Neuron (in vitro differentiated cells): ENCODE results near the gene SLC35F1.
"Not testable (repeated sequence)": the region's sequence is repeated elsewhere in the genome, so short reads cannot be mapped to it uniquely, and the experiment has no call there.

Experiments
- H2AFZ ChIP-seq: one replicate; pipeline ENCODE4 v1.6.1; 2013; ENCODE audit warnings: low read depth, mild to moderate bottlenecking, inconsistent platforms, low read length, moderate library complexity
- H3K27me3 ChIP-seq: one replicate; pipeline ENCODE4 v1.6.1; 2013; ENCODE audit warnings: low read length; ENCODE audit not compliant: insufficient read depth
- H3K36me3 ChIP-seq: one replicate; pipeline ENCODE4 v1.6.1; 2013; ENCODE audit warnings: low read length; ENCODE audit not compliant: insufficient read depth
- H3K4me1 ChIP-seq: one replicate; pipeline ENCODE4 v1.6.1; 2013; ENCODE audit warnings: low read length; ENCODE audit not compliant: insufficient read depth
- H3K4me3 ChIP-seq: 2 replicates; pipeline ENCODE4 v1.5.1; 2013; ENCODE audit warnings: mild to moderate bottlenecking, low read length, moderate library complexity
- H3K9me3 ChIP-seq: one replicate; pipeline ENCODE4 v1.6.1; 2013; ENCODE audit warnings: low read length

SLC35F1 gene

DNA sequence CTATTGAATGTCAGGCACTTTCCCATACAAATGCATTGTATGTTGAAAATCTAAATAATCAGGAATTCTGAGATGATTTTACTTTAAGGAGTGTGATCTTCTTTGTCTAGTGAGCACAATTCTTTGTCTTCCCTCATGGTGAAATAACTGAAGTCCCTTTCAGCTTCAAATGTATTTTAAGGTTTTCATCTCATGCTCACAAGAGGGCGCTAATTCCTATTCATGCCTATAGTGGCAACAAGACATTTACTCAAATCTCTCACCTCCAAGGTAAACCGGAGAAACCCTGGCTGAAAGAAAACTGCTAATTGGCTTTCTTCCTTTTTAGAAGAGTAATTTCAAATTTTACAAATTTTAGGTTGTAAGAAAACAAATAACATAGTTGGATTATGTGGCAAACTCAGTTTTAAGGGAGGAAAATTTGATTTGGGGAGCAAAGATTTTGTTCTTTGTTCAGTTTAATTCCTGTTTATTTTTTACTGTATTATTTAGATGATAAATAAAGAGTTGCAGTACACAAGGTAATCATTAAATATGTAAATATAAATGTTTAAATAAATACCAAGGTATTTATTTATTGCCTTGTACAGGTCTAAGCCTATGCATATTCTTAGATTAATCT lies 69.1 kb downstream of the SLC35F1 start:
- no peak overlapping the region for H3K4me3 ChIP-seq
- H3K9me3 ChIP-seq = peaks cover 4% of the 10 kb centered on the region
- no peak overlapping the region for H2AFZ ChIP-seq
- H3K36me3 ChIP-seq = no peaks in the 10 kb centered on the region
- H3K4me1 ChIP-seq = no peaks in the 10 kb centered on the region
- no peaks in the 10 kb centered on the region for H3K27me3 ChIP-seq

DNA sequence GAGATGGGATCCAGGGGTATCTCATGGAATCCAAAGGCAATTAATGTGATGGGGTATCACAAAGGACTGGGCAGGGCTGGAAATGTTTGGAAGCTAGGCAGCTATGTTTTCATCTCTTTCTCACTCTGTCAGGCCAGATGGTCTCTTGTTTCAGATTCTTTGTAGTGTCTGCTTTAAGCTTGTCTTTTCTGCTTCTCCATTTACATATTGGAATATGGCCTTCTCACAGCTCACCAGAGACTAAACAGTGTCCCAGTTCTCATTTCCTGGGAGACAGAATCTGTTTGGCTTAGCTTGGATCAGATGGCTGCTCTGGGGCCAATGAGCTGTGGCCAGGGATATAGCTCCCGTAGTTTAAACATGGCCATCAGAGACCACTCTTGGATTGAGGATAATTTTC lies 78.9 kb downstream of the SLC35F1 start:
- H2AFZ ChIP-seq = no peak overlapping the region
- no peaks in the 10 kb centered on the region for H3K36me3 ChIP-seq
- no peak overlapping the region for H3K4me3 ChIP-seq
- no peaks in the 10 kb centered on the region for H3K27me3 ChIP-seq
- peaks cover 4% of the 10 kb centered on the region for H3K4me1 ChIP-seq
- no peaks in the 10 kb centered on the region for H3K9me3 ChIP-seq

DNA sequence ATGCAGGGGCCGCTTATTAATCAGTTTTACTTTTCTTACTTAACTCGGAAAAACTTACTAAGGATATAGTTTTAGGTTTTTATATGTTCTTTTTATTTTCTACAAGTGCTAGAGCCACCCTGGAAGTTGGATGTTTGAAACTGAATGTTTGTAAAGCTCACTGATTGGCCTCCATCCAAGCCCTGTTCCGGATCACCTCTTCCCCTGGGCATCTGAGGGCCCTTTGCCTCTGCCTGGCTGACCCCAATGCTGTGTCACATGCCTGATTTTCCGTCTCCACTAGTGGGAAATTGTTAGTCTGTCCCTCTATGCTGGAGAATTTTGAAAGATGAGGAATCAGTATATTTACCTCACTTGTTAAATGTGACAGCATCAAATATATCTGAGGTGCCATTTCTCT lies 79.3 kb downstream of the SLC35F1 start:
- Histone ChIP-seq H2AFZ (no peak overlapping the region), H3K4me1 (peaks cover 4% of the 10 kb centered on the region), H3K36me3 (no peaks in the 10 kb centered on the region), H3K9me3 (no peaks in the 10 kb centered on the region), H3K27me3 (no peaks in the 10 kb centered on the region), H3K4me3 (no peak overlapping the region)

DNA sequence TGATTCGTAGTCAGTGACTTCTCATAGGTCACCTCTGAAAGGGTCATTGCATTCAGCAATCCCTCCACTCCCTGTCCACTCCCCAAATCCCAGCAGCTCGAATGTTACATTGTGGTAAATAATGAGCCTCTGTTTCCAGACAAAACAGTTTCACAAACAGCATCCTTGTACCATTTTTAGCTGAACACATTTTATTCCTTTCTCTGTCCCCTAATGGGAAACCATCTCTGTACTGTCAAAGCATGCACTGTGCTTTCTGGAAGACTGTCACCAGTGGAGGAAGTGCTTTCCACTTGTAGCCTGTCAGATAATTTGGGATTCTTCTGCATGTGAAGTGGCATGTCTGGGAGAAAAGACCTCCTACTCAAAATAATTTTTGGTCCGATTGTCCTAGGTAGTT lies 82.0 kb downstream of the SLC35F1 start:
- Histone ChIP-seq H3K4me3 (no peak overlapping the region), H3K4me1 (peaks cover 4% of the 10 kb centered on the region), H3K27me3 (no peaks in the 10 kb centered on the region), H3K36me3 (no peaks in the 10 kb centered on the region), H2AFZ (no peak overlapping the region), H3K9me3 (no peaks in the 10 kb centered on the region)

DNA sequence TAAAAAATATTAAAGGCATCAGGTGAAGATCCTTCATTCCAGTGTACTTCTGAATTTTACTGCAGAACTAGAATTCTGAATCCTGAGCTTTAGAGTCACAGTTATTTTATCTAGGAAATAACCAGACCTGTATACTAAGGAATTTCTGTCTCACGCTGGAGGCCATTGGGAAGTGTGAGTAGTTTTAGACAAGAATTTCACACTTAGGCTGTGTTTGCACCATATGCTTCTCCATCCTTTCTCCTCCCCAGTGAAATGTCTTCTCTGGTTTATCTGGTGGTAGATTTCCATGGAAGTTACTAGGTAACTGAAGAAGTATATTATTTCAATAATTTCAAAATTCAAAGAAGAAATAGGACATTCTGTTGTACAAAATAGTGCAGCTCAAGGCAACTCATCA lies 83.1 kb downstream of the SLC35F1 start:
- no peaks in the 10 kb centered on the region for H3K9me3 ChIP-seq
- no peaks in the 10 kb centered on the region for H3K27me3 ChIP-seq
- H3K4me3 ChIP-seq = no peak overlapping the region
- H3K4me1 ChIP-seq = peaks cover 4% of the 10 kb centered on the region
- H2AFZ ChIP-seq = no peak overlapping the region
- no peaks in the 10 kb centered on the region for H3K36me3 ChIP-seq

DNA sequence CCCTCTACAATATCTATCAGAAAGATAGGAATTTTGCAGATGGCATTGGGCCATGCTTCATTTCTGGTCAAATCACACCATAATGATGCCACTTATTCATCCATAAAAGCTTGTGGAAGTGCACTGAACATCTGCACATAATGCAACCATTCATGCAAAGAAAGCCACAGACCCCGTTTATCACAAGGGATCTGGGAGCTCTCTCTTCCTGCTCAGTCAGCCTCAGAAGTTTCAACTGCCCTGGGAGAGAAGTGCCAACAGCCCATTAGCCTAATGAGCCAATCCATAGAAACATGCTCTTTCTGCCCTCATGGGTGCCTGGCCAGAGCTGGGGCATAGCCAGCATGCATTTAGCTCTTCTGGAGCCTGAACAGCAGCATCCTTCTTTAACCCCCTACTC lies 85.8 kb downstream of the SLC35F1 start:
- no peaks in the 10 kb centered on the region for H3K27me3 ChIP-seq
- no peak overlapping the region for H3K4me3 ChIP-seq
- no peaks in the 10 kb centered on the region for H3K4me1 ChIP-seq
- no peak overlapping the region for H2AFZ ChIP-seq
- no peaks in the 10 kb centered on the region for H3K9me3 ChIP-seq
- H3K36me3 ChIP-seq = no peaks in the 10 kb centered on the region

DNA sequence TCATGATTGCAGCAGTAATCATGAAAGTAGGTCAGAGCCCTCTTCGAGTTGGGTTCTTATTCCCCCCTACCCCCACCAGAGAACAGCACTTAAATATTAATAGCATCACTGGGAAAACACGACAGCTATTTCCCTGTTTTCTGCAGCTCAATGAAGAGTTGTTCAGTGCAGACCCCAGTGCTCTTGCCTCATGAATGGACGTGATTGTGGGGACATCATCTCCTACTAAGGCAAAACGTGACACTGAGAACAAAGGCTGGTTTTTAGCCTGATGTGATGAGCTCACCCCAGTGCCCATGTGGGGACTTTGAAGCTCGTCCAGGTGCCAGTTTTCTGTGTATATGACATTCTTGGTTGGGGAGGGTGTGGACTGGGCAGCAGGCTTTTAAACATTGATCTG lies 105.9 kb downstream of the SLC35F1 start:
- Histone ChIP-seq H3K36me3 (no peaks in the 10 kb centered on the region), H2AFZ (no peak overlapping the region), H3K9me3 (peaks cover 1% of the 10 kb centered on the region), H3K4me3 (no peak overlapping the region), H3K4me1 (peaks cover 13% of the 10 kb centered on the region), H3K27me3 (no peaks in the 10 kb centered on the region)

DNA sequence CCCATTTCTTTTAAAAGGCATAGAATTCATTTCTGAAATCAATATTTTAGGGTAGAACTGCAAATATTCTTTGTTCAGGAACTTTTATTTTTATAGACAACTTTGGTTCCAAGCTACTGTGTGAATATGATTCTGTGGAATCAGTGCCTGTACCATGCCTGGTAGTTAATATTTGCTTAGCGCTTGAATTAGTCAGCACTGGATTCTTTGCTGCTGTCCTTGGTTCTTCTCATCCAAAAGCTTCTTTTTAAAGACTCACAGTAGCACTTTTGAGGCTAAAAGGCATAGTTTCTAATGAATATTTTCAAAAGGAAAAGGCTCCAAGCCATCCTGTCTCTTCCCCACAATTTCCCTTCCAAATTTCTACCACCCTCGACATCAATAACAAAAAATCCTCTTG lies 109.5 kb downstream of the SLC35F1 start:
- H3K9me3 ChIP-seq = peaks cover under 1% of the 10 kb centered on the region
- no peaks in the 10 kb centered on the region for H3K36me3 ChIP-seq
- no peak overlapping the region for H3K4me3 ChIP-seq
- H3K4me1 ChIP-seq = peaks cover 13% of the 10 kb centered on the region
- H3K27me3 ChIP-seq = no peaks in the 10 kb centered on the region
- H2AFZ ChIP-seq = no peak overlapping the region

DNA sequence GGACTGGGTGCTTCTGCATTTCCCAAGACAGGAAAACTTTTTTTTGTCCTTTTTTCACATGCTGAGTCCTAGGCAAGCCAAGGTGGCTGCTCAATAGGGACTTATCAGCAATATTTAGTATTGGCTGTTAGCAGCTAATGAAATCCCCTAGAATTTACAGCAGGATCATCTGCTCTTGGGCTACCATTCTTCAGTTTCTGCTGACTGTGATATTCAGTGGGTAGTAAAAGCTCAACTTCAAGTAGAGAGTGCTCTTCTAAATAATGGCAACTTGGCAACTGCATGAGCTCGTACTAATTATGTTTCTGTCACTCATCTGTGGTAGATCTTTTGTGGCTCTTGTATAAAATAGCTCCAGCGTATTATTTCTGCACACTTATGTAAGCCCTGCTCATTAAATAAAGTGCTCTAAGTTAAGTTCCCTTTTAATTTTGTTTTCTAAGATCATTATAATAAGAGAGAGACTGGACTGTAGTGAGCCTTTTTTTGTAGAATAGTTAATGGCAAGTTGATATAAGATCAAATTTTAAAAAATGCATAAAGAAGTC lies 110.3 kb downstream of the SLC35F1 start:
- Histone ChIP-seq H3K4me1 (peaks cover 12% of the 10 kb centered on the region), H3K4me3 (no peak overlapping the region), H3K36me3 (no peaks in the 10 kb centered on the region), H3K27me3 (no peaks in the 10 kb centered on the region), H3K9me3 (no peaks in the 10 kb centered on the region), H2AFZ (no peak overlapping the region)

DNA sequence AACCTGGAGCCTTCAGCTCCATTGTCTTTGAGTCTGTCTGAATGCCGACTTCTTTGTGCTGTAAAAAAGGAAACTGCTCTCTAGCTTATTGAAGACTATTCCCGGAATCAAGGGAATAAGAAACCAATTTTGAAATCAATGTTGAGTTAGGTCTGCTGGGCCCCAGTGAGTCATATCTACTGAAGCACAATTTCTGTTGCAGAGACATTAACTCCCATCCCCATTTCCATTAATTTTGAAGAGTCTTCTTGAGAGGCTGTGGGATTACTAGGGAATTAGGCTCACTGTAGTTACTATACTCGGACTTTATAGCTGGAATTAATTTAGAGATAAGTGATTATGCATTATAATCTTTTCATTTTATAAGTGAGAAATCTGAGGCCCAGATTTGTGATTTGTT lies 116.7 kb downstream of the SLC35F1 start:
- no peak overlapping the region for H3K4me3 ChIP-seq
- H2AFZ ChIP-seq = no peak overlapping the region
- H3K36me3 ChIP-seq = no peaks in the 10 kb centered on the region
- no peaks in the 10 kb centered on the region for H3K4me1 ChIP-seq
- no peaks in the 10 kb centered on the region for H3K27me3 ChIP-seq
- H3K9me3 ChIP-seq = no peaks in the 10 kb centered on the region

DNA sequence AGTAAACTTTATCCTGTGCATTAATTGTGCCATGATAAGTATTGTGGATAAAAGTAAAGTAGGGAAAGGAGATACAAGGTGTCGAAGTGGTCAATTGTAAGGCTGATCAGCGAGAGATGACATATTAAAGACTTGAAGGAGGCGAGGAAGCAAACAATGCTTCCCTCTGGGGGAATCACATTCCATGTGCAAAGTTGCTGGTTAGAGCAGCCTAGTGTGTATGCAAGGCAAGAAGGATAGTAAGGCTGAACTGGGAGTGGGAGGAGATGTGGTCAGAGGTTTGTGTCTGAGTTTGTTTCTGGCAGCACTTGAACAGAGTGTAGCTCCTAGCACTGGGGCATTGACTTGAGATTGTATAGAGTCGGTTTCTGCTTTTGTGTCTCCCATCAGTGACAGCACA lies 122.9 kb downstream of the SLC35F1 start:
- Histone ChIP-seq H3K36me3 (no peaks in the 10 kb centered on the region), H2AFZ (no peak overlapping the region), H3K9me3 (peaks cover 5% of the 10 kb centered on the region), H3K4me1 (no peaks in the 10 kb centered on the region), H3K27me3 (no peaks in the 10 kb centered on the region), H3K4me3 (no peak overlapping the region)

DNA sequence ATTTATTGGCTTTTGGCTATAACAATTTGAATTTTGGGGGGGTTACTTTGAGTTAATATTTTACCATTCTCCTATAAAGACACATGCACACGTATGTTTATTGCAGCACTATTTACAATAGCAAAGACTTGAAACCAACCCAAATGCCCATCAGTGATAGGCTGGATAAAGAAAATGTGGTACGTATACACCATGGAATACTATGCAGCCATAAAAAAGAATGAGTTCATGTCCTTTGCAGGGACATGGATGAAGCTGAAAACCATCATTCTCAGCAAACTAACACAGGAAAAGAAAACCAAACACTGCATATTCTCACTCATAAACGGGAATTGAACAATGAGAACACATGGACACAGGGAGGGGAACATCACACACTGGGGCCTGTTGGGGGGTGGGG lies 130.4 kb downstream of the SLC35F1 start:
- not testable (repeated sequence) for H3K4me3 ChIP-seq, H3K4me1 ChIP-seq, H3K27me3 ChIP-seq, H2AFZ ChIP-seq, H3K9me3 ChIP-seq, H3K36me3 ChIP-seq

DNA sequence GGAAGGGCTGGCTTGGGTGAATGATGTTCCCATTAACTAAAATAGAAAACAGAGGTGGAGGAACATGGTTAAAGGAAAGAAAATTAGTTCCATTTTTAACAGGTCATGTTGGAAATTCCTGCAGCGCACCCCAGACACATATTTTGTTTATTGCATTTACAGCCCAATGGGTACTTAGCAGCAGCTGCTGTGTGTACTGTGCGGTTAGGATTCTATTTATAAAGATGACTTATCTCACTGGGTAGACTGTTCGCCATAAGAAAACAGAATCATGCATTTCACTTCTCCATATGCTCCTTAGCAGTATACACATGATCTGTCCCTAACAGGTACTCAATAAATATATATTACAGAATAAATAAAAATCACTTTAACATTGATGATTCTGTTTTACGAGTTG lies 135.8 kb downstream of the SLC35F1 start:
- Histone ChIP-seq H3K4me1 (no peaks in the 10 kb centered on the region), H3K27me3 (no peaks in the 10 kb centered on the region), H2AFZ (no peak overlapping the region), H3K4me3 (no peak overlapping the region), H3K36me3 (no peaks in the 10 kb centered on the region), H3K9me3 (no peaks in the 10 kb centered on the region)

DNA sequence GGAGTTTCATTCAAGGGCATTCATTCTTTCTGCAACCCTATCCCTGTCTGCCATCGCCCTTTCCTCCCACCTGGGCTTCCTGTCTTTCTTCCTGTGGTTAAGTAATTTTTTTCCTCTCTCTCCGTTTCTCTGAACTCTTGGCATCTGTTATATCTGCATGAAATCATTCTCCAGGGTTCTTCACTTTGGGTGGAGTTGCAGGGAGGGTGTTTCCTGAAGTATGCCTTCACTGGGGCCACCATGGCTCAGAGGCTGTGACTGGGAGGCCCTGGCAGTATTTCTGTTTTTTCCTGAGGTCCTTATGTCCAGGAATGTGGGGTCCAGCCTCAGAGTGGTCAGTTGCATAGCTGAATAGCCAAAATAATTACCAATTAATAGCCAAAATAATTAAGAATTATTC lies 137.2 kb downstream of the SLC35F1 start:
- Histone ChIP-seq H3K4me3 (no peak overlapping the region), H3K36me3 (no peaks in the 10 kb centered on the region), H2AFZ (no peak overlapping the region), H3K9me3 (no peaks in the 10 kb centered on the region), H3K4me1 (no peaks in the 10 kb centered on the region), H3K27me3 (no peaks in the 10 kb centered on the region)
